Measurements from ENCODE around the gene CPT1C.

DNA sequence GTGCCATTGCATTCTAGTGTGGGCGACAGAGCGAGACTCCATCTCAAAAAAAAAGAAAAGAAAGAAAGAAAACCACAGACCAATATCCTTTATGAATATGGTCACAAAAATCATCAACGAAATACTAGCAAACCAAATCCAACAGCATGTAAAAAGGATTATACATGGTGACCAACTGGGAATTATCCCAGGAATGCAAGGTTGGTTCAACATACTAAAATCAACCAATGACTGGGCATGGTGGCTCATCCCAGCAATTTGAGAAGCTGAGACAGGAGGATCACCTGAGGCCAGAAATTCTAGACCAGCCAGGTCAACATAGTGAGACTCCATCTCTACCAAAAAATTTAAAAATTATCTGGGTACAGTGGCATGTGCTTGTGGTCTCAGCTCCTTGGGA, 65.0 kb downstream of the CPT1C start:
- TF ChIP-seq, protein P1, sequence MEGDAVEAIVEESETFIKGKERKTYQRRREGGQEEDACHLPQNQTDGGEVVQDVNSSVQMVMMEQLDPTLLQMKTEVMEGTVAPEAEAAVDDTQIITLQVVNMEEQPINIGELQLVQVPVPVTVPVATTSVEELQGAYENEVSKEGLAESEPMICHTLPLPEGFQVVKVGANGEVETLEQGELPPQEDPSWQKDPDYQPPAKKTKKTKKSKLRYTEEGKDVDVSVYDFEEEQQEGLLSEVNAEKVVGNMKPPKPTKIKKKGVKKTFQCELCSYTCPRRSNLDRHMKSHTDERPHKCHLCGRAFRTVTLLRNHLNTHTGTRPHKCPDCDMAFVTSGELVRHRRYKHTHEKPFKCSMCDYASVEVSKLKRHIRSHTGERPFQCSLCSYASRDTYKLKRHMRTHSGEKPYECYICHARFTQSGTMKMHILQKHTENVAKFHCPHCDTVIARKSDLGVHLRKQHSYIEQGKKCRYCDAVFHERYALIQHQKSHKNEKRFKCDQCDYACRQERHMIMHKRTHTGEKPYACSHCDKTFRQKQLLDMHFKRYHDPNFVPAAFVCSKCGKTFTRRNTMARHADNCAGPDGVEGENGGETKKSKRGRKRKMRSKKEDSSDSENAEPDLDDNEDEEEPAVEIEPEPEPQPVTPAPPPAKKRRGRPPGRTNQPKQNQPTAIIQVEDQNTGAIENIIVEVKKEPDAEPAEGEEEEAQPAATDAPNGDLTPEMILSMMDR (IDR thresholded peaks at IDR 0.05): no peak
- no peak for TF ChIP-seq EZH2 (IDR thresholded peaks at IDR 0.05; ENCODE audit: borderline replicate concordance, insufficient read depth, low read depth, low read length, poor library complexity, severe bottlenecking)
